A673 (cell line): Measurements from ENCODE around the gene LFNG.

Experiments used
- CTCF ChIP-seq: fragments of 300-800, 200-600 bp; sonication (generic); conservative IDR thresholded peaks from 2 replicates; pipeline ENCODE4 v1.5.1; 2017; ENCODE audit warnings: low read depth, mild to moderate bottlenecking, antibody characterized with exemption, low read length, moderate library complexity, mixed read lengths
- EZH2 ChIP-seq: fragments of 200-600 bp; sonication (generic); IDR thresholded peaks from 2 replicates; pipeline ENCODE4 v1.6.1; 2017; ENCODE audit warnings: borderline replicate concordance, low read depth, mild to moderate bottlenecking, mixed read lengths, antibody characterized with exemption, low read length; ENCODE audit not compliant: poor library complexity, severe bottlenecking

- TF ChIP-seq CTCF = no peak
- TF ChIP-seq EZH2 = no peak
These were observed 51.8 kb downstream of the LFNG start for GRCh38 chr7:2571409-2571808.
